ENCODE measurements around the gene P2RY8.

Gene P2RY8

GRCh38 chrX:1451661-1452515 lies 85.1 kb downstream of the P2RY8 start:
- no peak for TF ChIP-seq REST (IDR thresholded peaks at IDR 0.05; ENCODE audit: low read depth)
- no peak for TF ChIP-seq EGR1 (IDR thresholded peaks at IDR 0.05)
- no peak for TF ChIP-seq CREB1 (IDR thresholded peaks at IDR 0.05; ENCODE audit: low read depth)
- TF ChIP-seq RAD21 (IDR thresholded peaks at IDR 0.05; ENCODE audit: low read depth), result no peak
- no peak for TF ChIP-seq MAX (IDR thresholded peaks at IDR 0.05)
- no peak for TF ChIP-seq TCF12 (IDR thresholded peaks at IDR 0.05; ENCODE audit: low read depth)
- TF ChIP-seq TAF1 (IDR thresholded peaks at IDR 0.05; ENCODE audit: low read depth), result no peak
- no peak for TF ChIP-seq ZBTB7A (IDR thresholded peaks at IDR 0.05; ENCODE audit: low read depth)
- no peak for TF ChIP-seq NFIC (IDR thresholded peaks at IDR 0.05)
- no peak for TF ChIP-seq FOXM1 (IDR thresholded peaks at IDR 0.05; ENCODE audit: borderline replicate concordance, low read depth)
- TF ChIP-seq TEAD4 (IDR thresholded peaks at IDR 0.05), result no peak
- no peak for TF ChIP-seq USF1 (IDR thresholded peaks at IDR 0.05)
- TF ChIP-seq YY1 (IDR thresholded peaks at IDR 0.05; ENCODE audit: low read depth), result no peak
- no peak for TF ChIP-seq CEBPB (IDR thresholded peaks at IDR 0.05)
- TF ChIP-seq EP300 (IDR thresholded peaks at IDR 0.05; ENCODE audit: borderline replicate concordance), result no peak

GRCh38 chrX:1451251-1451660 lies 85.7 kb downstream of the P2RY8 start:
- TF ChIP-seq TCF12 (IDR thresholded peaks at IDR 0.05; ENCODE audit: low read depth) (no peak), REST (IDR thresholded peaks at IDR 0.05; ENCODE audit: low read depth) (no peak), MAX (IDR thresholded peaks at IDR 0.05) (no peak), TAF1 (IDR thresholded peaks at IDR 0.05; ENCODE audit: low read depth) (no peak), NFIC (IDR thresholded peaks at IDR 0.05) (no peak), FOXM1 (IDR thresholded peaks at IDR 0.05; ENCODE audit: borderline replicate concordance, low read depth) (no peak), ZBTB7A (IDR thresholded peaks at IDR 0.05; ENCODE audit: low read depth) (no peak; the same call in 1 of the 2 replicates), RAD21 (IDR thresholded peaks at IDR 0.05; ENCODE audit: low read depth) (no peak), CREB1 (IDR thresholded peaks at IDR 0.05; ENCODE audit: low read depth) (no peak), CEBPB (IDR thresholded peaks at IDR 0.05) (no peak), EGR1 (IDR thresholded peaks at IDR 0.05) (no peak), TEAD4 (IDR thresholded peaks at IDR 0.05) (no peak), YY1 (IDR thresholded peaks at IDR 0.05; ENCODE audit: low read depth) (no peak), EP300 (IDR thresholded peaks at IDR 0.05; ENCODE audit: borderline replicate concordance) (no peak)

- TF ChIP-seq TEAD4 (IDR thresholded peaks at IDR 0.05) (no peak), EP300 (IDR thresholded peaks at IDR 0.05; ENCODE audit: borderline replicate concordance) (no peak), RAD21 (IDR thresholded peaks at IDR 0.05; ENCODE audit: low read depth) (no peak), FOXM1 (IDR thresholded peaks at IDR 0.05; ENCODE audit: borderline replicate concordance, low read depth) (no peak), CEBPB (IDR thresholded peaks at IDR 0.05) (no peak), NFIC (IDR thresholded peaks at IDR 0.05) (no peak), TCF12 (IDR thresholded peaks at IDR 0.05; ENCODE audit: low read depth) (no peak), MAX (IDR thresholded peaks at IDR 0.05) (no peak), TAF1 (IDR thresholded peaks at IDR 0.05; ENCODE audit: low read depth) (no peak), REST (IDR thresholded peaks at IDR 0.05; ENCODE audit: low read depth) (no peak), YY1 (IDR thresholded peaks at IDR 0.05; ENCODE audit: low read depth) (no peak), CREB1 (IDR thresholded peaks at IDR 0.05; ENCODE audit: low read depth) (no peak), EGR1 (IDR thresholded peaks at IDR 0.05) (no peak), ZBTB7A (IDR thresholded peaks at IDR 0.05; ENCODE audit: low read depth) (no peak), USF1 (IDR thresholded peaks at IDR 0.05) (no peak)
These were observed 86.4 kb downstream of the P2RY8 start for GRCh38 chrX:1450361-1451161.

Data from Ishikawa (cell line).